HG03442 (cell line): ENCODE measurements around the gene UBQLN3.
A peak's percentile ranks its signal among the peaks of the same experiment; 100 is the strongest.

Source experiments
- ATAC-seq: cut with Tn5 transposase; IDR thresholded peaks from one replicate; pipeline ENCODE4 v1.9.1; 2021; ENCODE audit warnings: mild to moderate bottlenecking, moderate library complexity; ENCODE audit not compliant: unreplicated experiment

Gene UBQLN3

DNA sequence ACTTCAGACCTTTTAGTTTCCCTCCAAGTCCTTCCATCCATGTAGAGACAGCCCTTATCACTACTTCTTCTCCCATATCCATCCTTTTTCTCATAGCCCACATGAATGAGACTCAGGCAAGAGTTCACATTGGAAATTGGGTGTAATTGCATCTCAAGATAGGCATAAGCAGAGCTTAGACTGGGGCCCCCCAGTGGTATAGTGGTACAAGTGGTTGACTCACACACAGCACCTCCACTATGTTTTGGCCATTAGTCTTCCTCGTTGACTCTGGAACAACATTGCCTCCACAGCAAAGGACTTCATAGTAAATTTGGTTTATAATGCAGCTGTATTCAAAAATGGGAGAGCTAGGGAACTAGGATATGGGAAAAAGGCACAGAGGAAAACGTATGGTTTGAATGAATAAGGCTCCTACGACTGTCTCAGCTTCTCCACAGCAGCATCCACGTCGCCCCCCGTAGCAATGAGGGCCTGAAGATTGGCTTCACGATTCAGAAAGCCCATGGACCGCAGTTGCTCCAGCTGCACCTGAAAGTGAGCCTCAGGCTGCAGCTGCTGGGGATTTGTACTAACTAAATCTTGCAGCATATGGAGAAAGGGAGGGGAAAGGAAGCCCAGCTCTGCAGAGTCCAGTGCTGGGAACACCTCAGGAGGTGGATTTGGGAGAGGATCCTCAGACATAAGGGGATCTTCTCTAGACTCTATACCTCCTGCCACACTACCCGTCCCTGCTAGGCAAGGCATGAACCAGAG, 2.4 kb downstream of the UBQLN3 start:
- ATAC-seq, result no peak

DNA sequence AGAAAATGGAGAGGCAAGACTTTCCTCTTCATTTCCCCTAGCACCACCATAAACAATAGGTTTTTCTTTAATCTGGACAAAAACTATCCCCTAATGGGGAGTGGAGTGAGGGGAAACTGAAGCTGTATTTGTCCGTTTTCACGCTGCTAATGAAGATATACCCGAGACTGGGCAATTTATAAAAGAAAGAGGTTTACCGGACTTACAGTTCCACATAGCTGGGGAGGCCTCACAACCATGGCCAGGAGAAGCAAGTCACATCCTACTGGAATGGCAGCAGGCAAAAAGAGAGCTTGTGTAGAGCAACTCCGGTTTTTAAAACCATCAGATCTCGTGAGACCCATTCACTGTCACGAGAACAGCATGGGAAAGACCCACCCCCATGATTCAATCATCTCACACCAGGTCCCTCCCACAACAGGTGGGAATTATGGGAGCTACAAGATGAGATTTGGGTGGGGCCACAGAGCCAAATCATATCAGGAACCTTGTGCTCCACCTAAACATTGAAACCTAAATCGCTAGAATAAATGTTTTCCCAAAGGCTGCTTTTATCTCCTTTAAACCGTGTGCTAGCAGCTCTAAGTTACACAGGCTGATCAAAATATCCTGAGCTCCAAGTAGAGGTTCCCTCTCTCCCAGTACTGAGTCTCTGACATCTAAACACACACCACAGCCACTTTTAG, 4.3 kb downstream of the UBQLN3 start:
- ATAC-seq, result no peak

DNA sequence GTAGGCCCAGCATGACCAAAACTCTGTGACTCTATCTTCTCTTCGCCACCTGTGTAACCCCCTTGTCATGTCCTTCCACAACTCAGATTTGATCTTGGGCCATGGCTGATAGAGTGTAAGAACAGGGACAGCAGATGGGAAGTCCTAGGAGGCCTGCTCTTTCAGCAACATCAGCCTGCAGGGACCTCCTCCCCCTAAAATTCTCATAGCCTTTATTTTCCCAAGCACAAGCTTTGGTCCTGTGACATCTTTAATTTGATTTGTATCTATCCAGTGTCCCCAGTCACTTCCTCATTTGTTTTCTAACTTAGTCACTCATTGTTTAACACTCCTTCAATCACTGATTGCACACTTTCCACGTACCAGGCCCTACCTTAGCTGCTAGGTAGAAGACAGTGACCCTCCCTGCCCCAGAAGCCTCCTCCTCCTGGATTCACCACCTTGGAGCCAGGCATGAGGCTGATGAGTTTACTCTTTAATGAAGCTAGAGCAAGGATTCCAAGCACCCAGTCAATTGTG, 5.3 kb downstream of the UBQLN3 start:
- no peak for ATAC-seq

DNA sequence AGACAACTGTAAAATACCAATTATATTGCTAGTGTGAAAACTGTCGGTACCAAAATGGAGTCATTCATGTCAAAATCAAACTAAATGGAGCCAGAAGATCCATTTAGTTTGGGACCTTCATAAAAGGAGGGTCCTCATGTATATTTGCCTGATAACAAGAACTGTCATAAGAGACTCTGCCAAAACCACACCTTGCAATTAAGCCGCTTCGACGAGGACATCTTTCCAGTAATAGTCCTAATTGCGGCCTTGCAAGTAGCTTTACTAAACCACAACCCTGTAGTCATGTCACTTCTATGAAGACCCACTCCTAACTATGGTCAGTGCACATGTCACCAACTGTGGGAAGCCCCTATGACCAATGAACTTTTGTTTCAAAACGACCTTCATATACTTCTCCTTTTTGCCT, 9.4 kb downstream of the UBQLN3 start:
- ATAC-seq, result no peak

DNA sequence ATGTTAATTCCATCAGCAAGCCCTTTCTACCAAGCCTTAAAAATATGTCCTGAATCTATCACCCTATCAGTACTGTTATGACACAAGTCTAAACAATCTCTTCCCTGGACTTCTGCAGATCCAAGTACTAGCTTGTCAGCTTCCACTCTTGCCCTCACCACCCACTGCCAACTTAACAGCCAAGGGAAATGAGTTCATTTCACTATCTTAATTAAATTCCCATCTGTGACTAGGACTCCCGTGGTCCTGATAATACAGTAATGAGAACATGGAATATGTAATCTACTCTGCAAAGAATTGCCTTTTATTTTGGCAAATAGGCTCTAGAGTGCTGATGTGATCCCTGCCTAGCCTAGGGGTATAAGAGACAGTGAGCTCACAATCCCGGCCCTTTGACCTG, 10.1 kb downstream of the UBQLN3 start:
- ATAC-seq, result no peak

DNA sequence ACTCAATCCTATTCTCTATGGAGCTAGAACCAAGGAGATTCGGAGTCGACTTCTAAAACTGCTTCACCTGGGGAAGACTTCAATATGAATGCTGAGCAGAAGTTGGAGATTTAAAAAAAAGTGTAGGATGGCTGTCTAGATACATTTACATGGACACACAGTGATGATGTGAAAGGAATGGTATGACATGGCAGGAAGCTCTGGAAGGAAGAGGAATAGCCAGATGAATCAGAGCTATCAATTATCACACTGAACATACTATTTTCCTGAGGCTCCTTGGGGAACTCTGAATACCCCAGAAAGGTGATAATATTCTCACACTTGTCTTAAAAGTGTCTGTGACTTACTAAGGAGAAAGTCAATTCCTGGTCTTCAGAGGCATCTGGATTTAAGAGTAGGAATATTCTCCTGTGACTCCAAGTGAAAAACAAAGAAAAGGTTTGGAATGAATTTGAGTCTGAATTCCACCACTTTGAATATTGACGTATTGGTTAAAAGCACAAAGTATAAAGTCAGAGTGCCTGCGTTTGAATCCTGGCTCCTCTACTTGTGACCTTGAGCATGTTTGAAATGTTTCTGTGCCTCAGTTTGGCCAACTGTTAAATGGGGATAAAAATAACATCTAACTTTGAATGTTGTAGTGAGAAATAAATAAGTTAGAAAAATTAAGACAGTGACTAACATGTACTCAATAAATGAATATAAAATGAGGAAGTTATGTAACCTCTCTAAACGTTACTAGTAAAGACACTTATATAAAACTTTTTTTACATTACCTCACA, 20.0 kb downstream of the UBQLN3 start:
- ATAC-seq, result no peak

DNA sequence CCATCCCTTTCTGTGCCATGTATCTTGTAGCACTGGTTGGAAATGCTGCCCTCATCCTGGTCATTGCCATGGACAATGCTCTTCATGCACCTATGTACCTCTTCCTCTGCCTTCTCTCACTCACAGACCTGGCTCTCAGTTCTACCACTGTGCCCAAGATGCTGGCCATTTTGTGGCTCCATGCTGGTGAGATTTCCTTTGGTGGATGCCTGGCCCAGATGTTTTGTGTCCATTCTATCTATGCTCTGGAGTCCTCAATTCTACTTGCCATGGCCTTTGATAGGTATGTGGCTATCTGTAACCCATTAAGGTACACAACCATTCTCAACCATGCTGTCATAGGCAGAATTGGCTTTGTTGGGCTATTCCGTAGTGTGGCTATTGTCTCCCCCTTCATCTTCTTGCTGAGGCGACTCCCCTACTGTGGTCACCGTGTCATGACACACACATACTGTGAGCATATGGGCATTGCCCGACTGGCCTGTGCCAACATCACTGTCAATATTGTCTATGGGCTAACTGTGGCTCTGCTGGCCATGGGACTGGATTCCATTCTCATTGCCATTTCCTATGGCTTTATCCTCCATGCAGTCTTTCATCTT, 20.9 kb downstream of the UBQLN3 start:
- ATAC-seq, result no peak

DNA sequence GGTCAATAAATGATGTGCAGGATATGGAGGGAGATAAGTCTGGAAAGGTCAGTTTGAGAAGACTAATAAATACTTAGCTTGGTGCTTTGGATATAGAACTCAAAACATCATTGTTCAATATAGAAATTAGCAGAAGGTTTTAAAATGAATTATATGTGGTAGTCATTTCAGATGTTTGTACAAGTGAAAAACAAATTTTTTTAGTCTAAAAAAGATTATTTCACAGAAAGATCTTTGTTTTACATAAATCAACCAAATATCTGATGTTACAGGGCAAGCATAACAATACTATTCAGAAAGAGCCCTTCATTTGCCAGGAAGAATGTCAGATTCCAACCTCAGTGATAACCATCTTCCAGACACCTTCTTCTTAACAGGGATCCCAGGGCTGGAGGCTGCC, 21.4 kb downstream of the UBQLN3 start, which contains the start of gene OR52D1:
Gene OR52D1, plus strand, starts transcription at position 301 of the 400 bp plus-strand sequence. Its CDS starts 22 bp downstream, at position 323.
- ATAC-seq, result no peak

DNA sequence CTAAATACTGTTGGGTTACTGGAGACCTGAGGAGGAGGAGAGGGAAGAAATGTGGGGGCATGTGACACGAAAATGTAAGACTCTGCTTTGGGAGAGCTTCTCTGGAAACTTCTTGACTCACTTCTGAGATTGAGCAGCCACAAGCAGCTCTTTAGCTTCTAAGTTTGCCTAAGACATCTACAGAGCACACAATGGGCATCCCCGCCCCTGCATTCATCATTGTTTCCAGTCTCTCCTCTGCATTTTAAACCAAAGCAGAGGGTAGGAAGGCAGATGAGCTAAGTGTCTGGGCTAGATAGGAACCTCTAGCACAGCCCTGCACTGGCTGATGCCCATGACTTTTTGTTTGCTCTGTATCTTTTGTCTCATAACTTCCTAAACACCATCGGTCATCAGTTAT, 23.3 kb downstream of the UBQLN3 start:
- ATAC-seq, result no peak

DNA sequence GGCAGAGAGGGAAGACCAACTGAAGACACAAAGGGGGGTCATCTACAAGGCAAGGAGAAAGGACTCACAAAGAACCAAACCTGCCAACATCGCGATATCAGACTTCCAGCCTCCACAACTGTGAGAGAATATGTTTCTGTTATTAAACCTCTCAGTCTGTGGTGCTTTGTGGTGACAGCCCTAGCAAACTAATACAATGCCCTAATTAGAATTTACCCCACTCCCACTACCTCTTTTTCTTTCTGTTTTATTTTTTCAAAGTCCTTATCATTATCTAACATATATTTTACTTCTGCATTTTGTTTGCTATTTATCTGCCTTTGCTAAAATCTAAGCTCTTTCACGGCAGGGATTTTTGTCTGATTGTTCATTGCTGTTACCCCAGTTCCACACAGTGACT, 23.8 kb downstream of the UBQLN3 start:
- no peak for ATAC-seq

DNA sequence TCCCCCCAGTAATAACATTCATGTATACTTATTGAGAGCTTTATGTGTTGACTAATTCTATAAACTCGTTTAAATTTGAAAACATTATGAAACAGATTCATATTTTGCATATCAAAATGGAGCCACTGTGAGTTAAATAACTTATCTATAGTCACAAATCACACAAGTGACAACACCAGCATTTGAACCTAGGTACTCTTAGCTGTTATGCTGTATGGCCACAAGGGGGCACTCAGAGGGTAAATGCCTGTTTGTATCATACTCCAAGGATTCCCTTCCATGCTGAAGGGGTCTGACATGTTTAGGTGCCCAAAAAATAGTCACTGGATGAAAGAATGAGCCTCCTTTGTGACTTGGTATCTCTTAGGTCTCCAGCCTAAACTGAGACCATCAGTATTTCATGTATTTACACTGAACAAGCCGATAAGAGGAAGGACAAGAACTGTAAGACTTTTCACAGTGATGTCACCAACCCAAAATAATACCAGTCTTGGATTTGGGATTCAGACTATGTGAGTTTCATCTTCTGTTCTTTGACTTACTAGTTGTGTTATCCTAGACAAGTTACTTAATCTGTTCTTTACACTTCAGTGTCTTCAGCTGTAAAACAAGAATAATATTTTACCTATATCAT, 33.5 kb downstream of the UBQLN3 start:
- peak; percentile 83 for ATAC-seq

DNA sequence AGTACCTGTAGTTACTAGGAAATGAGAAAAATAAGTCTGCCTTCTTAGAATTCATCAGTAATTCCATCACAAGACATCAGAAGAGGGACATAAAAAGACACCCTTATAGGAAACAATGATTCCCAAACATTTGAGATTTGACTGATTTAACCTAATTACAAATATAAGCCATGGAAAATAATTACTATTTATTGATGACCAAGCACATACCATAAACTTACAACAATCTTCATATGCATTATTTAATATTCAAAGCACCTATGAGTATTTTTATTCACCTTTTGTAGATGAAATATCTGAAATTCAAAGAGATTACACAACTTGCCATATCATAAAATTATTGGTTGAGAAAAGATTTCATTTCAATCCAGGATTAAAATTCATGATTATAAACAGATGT, 35.8 kb downstream of the UBQLN3 start:
- no peak for ATAC-seq

DNA sequence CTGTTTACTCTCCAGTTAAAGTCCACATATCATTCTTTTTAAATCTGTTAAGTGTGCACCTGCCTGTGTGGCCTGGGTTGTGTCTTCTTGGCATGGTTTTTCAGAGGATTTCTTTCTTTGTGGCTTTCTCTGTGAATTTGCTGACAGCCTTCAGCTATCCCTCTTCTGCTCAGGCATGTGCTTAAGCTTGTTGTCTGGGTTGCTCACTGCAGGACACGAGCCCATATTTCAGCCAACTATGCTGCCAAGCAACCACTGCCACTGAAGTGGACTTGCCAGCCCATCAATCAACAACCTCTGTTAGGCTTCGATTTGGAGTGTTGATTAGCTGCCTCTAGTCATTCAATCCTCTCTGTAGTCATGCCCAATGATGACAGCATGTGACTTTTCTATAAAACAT, 42.2 kb downstream of the UBQLN3 start:
- no peak for ATAC-seq

DNA sequence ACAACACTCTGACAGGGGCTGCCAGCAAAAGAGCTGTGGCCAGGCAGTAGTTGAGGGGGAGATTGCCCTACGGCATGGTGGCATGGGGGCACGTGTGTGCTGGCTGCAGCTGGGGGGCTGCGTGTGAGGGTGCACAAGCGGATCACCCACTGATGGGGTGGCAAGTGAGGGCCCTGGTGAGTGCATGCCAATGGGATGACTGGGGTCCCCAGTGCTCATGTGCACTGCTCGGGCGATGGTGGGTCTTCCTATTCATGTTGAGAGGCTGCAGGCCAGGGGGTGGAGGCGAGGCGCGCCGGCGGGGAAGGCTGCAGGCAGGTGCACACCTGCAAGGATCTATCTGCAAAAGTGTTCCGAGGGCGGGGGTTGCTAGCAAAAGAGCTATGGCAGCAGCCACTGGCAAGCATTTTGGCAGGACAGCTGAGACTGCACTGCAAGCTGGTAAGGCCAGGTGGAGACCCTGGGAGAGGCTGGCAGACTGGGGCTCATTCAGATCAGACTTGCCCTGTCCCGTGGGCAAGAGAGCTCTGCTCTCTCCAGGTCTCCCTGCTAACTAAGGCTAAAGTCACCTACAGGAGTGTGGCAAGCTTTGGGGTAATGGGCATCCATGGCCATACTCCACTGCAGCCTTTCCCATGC, 48.7 kb downstream of the UBQLN3 start:
- ATAC-seq, result no peak
